ENCODE data around the gene RB1.

RB1 gene

GRCh38 chr13:48515732-48516131, 212.2 kb downstream of the RB1 start:
- TF ChIP-seq CTCF (IDR thresholded peaks at IDR 0.05), result no peak

- TF ChIP-seq CTCF (IDR thresholded peaks at IDR 0.05), result no peak
Observed at GRCh38 chr13:48518083-48518482, 214.5 kb downstream of the RB1 start.

GRCh38 chr13:48526286-48526685, 222.7 kb downstream of the RB1 start:
- TF ChIP-seq CTCF (IDR thresholded peaks at IDR 0.05), result no peak

GRCh38 chr13:48527955-48528354, 224.4 kb downstream of the RB1 start:
- no peak for TF ChIP-seq CTCF (IDR thresholded peaks at IDR 0.05)

- no peak for TF ChIP-seq CTCF (IDR thresholded peaks at IDR 0.05)
Observed at GRCh38 chr13:48528720-48529119, 225.2 kb downstream of the RB1 start.

GRCh38 chr13:48530833-48531232, 227.3 kb downstream of the RB1 start:
- no peak for TF ChIP-seq CTCF (IDR thresholded peaks at IDR 0.05)

All from LNCAP (cell line).